Ammon's horn (tissue), 1 donor: ENCODE measurements around the gene ZNRF3.
A peak's percentile ranks its signal among the peaks of the same experiment; 100 is the strongest.

Experiments
- DNase-seq: peaks from one replicate; pipeline ENCODE4 v3.0.0-alpha.2; 2016; ENCODE audit warnings: low spot score

Gene ZNRF3

DNA sequence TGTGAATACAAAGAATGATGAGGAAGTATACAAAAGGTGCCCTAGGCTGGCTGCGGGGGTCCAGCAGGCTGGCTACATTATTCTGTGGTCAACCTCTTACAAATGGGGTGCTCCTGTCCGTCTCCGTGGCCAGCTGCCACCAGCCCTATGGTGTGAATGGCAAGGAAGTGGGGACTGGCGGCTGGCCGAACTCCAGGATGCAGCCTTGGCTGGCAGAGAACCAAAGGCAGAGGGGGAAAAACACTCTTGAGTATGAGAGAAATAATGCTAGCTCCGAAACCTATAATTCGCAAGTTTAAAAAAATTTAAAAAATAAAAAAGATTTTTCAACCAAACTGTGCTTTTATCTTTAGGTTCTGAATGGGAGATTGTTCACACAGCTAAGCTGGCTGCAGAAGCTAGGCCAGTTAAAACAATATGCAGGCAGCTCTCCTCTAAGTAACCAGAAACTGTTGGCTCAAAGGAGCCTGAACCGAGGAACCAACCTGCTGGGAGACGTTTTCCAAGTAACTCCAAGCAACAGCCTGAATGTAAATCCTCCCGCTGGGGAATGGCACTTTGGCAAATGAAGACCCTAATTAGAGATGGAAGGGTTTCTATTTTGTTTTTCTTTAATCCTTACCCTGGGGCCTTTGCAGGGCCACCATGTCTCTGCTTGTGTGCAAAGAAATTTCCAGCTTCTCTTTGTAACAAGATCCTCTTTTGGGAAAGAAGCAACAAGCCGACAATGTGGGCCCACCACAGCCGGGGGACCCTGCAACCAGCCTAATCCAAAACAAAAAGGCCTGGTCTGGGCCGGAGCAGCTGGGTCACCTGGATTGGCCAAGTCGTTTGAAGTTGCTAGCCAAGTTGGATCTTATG, 128.1 kb downstream of the ZNRF3 start:
- DNase-seq: peak; percentile 72

DNA sequence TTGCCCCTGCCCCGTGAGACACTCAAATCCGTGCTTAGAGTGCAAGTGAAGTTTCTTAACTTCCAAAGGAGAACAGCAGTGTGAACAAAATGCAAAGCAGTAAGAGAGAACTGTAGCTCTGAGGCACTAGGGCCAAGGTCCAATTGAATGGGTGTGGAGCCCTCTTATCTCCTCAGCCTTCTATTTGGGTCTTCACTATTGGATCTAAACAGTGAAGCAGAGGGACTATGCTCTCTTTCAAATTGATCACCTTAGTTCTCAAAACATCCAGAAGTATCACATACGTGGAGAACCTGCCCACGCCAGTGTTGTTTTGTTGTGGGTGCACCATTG, 128.7 kb downstream of the ZNRF3 start:
- DNase-seq: no peak

DNA sequence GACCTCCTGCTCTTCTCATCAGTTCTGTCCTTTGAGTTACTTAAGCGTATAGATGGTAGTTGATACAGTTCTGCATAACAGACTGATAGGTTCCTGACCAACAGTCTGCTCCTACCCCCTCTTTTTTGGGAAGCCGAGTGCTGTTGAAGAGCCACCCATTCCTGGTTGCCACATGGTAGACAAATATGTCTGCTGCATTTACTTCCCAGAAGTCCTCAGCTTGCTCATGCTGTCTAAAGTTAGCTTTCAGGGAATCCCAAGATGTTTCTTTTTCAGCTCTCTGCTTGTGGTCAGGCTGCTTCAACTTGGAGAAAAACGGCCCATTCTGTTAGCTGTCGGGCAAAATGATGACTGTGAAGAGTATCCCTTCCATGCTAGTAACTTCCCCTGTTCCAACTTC, 129.6 kb downstream of the ZNRF3 start:
- no peak for DNase-seq

DNA sequence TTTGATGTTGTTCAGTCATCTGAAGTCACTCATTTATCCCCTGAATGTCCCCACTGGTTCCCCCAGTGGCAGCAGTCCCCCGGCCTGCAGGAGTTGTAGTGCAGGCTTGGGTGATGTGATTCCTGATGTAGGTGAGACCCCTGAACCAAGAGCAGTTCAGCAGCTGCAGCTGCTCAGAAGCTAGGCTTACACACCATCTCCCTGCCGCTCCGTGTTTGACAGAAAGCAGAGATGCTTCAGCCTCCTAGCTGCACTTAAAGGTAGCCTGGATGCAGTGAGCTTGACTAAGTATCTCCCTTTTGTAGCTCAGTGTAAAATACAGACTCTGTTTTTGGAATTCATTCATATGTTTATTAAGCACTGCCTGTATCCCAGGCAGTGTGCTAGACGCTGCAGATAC, 130.9 kb downstream of the ZNRF3 start:
- DNase-seq: no peak

DNA sequence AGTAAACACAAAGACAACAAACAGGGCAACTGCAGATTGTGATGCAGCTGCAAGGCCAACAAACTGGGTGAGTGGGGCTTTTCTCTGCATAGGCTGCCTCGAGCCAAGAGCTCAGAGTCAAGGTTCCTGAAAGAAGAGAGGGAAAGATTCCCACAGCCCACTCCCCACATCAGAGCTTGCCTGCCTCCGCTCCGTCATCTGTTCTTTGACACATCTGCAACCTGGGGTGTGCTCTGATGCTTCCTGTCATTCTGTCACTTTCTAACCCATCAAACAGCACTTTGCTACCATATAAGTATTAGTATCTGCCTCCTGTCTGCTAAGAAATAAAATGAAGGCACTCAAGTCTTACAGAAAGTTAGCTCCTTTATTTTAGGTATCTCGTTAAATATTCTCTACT, 131.4 kb downstream of the ZNRF3 start:
- DNase-seq: no peak

DNA sequence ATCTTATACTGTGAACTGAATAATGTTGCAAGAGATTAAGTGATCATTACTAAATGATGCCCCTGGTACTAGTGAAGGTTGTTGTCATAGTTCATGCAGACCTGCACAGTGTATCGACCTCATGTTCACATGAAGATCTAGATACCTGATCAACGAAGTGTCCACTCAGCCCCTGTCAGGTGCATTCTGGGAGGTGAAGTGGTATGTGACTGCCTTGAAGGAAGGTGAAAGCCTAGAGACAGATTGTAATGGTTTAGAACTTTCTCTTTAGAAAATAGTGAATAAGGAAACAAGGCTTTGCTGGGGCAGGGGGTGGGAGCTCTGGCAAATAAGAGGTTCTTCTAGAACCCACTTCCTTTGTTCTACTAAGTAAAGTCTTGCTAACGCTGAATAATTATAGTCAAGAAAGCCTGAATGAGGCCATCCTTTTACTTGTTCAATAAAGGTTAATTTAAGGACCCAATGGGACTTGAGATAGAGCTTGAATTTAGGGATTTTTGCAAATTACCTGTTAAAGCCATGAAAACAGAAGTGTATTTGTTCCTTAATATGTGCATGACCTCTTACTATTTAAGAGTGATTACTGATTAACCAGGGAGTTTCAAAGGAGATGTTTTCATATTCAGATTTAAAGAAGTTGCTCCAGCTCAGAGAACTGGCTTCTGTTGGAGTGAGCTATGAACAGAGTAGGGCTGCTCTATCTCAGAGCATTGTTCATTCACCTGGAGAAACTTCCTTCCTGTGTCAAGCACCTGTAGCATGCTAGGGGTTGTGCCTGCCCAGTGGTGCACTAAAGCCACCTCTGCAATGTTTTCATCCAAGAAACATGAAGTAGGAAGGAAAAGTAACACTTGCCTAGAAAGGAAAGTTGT, 132.9 kb downstream of the ZNRF3 start:
- no peak for DNase-seq

DNA sequence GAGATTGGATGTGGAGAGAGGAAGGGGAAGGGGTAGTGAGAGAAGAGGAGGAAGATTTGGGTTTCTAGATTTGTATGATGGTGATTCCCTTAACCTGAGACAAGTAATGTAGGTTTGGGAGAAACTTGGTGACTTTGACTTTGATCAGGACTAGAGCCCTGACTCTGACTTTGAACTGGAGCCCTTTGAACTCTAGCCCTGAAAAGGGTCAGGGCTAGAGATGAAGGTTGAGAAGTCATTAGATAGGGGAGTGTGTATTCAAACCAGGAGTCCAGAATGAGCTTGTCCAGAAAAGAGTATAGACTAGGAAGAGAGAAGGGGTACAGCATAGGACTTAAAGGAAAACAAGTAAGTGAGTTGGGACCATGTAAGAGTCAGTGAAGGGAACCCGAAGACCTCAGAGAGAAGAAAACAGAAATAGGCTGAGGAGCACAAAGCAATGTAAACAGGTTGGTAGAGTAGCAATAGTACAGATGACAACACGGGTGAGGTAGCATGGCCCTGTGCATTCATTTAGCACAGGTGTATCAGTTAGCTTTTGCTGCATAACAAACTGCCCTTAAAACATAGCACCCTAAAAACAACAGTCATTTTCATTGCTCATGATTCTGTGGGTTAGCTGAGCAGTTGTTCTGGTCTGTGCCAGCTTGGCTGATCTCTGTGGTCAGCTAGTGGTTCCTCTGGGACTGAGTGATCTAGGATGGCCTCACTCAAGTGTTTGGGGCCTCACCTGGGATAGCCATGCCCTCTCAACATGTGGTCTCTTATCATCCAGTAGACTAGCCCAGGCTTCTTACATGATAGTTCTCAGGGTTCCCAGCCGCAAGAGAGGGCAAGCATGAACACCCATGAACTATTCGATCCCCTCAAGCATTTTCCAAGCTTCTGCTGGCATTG, 135.2 kb downstream of the ZNRF3 start:
- DNase-seq: no peak

DNA sequence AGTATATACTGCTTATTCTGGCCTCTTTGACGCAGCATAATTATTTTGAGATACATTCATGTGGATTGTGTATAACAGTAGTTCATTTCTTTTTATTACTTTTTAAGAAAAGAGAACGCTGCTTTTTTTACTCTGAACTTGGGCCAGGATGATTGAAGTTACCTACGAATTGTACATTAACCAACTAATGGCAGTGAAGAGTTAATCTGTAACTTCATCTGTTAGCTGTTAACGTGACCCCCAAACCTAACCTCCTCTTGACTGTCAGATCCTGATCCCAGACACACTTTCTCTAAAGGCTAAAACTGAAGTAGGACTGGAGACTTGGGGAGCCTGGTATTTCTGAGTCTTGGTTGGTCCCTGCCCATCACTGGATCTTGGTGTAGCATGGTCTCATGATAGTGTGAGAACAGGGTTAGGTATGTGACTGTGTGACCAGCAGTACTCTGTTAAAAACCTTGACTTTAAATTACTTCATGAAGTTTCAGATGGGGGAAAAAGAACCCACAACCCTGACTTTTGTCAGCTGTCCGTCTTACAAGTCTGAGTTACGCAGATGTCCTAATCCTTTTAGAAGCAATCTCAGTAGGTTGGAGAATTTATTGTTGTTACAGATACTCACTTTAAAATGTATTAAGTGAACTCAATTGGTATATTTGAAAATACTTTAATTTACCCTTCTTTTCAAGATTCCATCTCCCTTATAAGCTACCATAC, 138.9 kb downstream of the ZNRF3 start:
- DNase-seq: no peak

DNA sequence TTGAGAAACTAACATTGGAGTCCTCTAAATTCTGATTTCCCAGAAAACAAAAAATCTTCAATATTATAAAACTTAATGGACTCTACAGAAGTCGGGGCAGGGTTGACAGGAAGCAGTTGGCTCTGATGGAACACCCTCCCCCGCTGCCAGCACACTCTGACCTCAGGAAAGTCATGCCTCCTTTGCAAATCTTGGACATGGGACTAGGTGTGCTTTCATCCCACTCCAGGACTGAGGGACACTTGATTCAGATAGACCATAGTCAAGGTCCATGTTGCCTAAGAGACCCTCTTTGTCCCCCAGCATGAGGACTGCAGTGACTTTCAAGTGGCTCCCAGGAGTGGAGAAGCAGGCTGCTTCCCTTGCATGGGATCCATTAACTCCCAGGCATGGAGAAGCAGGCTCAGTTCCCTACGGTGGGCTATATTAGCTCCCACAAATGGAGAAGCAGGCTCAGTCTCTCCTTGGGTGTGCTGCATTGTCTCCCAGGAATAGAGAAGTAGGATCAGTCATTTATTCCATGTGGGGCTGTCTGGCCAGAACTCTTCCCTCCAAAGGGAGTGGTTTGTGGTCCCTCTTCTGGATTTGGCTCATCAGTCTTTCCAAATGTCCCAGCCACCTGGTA, 139.9 kb downstream of the ZNRF3 start:
- DNase-seq: no peak

DNA sequence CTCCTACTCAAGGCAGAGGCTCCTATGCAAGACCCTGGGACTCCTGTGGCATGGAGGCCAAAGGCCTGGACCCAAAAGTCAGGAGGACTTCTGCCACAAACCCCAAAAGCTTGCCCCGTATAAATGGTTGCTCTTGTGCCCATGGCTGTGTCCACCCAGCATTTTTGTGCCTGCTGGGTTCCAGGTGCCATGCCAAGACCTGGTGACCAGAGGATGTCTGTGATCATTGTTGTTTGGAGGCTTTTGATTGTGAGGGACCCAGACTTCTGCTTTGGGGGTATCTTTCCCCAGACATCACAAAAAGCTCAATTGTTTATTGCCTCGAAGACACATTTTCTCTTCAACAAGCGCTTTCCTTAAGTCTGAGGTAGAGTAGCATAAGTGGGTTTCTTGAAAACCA, 143.2 kb downstream of the ZNRF3 start:
- no peak for DNase-seq

DNA sequence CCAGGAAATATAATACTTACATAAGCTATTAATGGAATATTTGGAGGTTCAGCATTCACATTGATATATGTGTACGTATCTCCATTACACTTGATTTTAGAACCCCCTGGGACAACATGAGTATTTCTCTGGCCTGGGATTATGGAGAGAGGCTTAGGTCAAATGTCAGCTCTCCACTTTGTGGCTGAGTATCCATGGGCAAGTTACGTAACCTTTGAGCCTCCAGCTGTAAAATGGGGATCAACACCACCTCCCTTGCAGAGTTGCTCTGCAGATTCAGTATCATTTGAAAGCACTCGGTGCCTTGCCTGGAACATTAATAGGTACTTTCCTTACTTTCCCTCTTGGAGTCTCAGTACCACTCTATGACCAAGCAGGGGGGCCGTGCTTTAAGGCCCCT, 145.1 kb downstream of the ZNRF3 start:
- DNase-seq: no peak

DNA sequence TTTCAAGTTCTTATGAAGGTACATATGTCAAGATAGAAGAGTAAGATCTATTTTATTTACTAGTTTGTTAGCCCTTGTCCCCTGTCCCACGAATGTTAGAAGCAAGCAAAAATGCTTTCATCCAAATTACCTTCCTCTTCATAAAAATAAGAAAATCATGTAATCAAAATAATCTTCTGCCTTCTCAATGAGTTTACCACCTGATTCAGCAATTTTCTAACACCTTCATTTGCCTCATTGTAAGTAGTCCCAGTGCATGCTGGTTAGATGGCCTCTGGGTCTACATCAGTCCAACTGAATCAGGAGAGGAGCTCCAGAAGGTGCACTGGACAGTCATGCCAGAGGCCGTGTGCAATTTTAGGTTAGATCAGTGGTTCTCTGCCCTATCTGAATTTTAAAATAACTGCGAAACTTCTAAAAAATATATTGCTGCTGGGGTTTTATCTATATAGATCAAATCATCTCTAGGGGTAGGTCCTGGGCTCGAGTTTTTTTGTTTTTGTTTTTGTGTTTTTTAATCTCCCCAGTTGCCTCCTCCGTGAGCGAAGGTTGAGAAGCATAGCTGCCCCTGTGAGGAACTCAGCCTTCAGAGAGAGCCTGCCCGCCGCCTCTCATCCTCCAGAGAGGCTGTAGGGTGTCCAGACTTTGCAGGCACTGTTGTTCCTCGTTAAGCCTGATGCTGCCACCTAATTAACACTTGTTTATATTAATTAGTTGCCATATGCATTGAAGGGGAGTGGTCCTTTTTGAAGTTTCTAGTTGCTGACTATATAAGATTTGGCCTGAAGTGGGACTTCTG, 146.0 kb downstream of the ZNRF3 start:
- no peak for DNase-seq

DNA sequence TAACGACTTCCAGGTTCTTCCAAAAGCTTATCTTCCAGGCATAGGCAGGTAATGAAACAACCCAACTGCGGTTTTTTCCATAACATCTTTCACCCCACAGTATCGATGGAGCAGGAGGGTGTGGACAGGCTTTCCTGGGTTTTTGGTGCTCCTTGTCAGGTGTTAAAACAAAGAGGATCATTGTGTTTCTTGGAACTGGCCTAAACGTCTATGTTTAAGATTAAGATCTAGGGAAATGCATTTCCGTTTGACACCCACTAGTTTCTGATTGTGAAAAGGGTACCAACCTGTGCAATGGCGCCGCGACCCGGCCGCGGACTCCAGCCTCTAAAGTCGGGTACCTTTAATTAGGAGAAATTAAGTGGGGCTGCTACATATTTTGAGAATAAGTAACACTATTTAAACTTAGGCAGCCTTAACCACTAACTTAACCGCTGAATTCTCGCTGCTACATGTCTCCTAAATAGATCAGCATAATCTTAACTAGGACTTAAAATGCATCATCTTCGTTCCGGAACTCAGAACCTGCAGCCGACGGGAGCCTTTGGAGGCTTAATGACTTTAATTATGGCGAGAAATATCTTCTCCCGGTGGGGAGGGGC, 146.7 kb downstream of the ZNRF3 start:
- DNase-seq: no peak

DNA sequence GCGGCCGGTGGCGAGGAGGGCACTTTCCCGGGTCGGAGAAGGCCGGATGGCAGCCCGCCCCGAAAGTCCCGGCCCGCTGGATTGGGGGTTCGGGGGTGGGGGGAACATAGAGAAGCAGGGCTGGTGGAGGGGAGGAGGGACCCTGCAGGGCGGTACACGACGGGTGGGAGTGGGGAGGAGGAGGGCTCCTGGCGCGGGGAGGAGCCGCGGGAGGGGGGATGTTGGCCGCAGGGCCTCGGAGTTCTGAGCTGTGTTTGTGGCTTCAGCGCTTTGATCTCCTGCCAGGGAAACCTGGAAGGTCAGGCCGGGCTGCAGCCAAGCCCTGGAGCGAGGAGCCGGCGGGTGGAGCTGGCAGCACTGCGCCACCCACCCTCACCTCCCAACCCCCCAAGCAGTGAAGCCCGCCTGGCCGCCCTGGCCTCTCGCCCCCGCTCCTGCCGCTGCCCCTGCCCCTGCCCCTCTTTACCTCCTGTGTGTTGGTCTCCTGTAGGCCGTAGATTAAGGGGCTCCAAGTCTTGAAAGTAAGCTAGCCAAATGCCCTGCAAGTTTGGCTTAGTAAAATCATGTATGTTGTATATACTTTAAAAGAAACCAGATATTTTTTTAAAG, 147.3 kb downstream of the ZNRF3 start:
- DNase-seq: peak; percentile 60

DNA sequence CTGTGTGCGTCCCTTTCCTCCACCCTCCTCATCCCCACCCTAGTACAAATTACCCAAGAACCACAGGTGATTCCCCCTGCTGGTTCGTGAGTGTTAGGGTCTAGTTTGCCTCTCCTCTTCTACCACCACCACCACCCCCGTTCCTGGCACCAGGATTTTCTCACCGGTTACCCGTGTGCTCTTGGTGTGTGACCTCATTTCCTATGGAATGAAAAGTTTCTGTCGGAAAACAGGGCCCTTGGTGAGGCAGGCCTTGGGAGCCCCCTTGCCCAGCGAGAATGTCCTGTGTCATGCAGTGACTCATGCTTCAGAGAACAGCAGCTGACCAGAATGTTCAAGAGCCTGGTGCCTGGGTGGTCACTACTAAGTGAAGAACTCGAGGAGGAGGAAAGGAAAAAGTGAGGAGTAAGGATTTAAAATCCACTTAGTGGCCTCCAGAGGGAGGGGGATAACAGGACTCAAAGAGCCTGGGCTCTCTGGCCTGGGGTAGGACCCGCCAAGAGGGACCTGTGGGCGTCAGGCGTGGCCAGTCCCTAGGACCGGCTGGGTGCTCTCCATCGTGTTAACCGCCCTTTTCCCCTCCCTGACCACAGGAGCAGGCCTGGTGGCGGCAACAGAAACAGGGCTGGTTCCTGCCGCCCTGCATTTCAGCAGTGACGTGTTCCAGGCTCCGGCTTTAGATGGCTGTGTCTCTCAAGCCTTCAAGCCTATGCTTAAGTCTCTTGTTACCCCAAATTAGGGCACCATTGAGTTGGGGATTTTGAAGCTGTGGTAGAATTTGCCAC, 148.0 kb downstream of the ZNRF3 start:
- DNase-seq: peak; percentile 37

DNA sequence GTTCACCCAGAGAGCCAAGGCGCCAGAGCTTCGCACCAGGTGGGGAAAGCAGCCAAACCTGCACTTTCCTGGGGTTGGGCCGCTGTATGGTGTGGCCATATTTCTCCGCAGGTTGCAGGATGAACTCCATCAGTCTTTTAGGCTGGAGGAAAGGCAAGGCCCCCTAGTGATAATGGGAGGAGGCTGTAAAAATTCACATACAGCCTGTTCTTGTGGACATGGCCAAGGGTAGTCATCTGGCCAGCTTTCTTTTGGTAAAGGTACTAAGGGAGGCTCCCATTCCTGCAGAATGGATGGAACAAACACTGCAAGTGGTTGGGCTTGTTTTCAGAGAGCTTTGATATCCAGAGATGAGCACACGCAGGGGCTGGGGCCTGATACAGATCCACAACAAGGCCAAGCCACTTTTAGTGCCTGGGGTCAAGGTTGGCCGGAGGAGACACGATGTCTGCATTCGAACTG, 148.7 kb downstream of the ZNRF3 start:
- no peak for DNase-seq

DNA sequence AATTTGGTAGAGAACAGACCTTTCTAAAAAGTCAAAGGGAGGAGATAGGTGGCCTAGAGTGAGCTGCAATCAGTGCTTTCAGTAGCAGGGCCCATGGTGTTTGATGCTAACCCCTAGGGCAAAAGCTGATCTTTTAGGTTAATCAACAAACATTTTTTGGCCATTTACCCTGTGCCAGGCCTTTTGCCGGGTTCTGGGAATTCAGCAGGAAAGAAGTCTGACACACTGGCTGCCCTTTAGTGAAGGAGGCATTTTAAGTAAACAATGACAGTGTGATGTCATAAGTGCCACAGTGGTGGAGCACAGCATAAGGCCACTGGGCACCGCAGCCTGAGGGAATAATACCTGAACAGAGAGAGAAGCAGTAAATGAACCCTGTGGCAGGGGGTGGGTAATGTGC, 149.2 kb downstream of the ZNRF3 start:
- no peak for DNase-seq

DNA sequence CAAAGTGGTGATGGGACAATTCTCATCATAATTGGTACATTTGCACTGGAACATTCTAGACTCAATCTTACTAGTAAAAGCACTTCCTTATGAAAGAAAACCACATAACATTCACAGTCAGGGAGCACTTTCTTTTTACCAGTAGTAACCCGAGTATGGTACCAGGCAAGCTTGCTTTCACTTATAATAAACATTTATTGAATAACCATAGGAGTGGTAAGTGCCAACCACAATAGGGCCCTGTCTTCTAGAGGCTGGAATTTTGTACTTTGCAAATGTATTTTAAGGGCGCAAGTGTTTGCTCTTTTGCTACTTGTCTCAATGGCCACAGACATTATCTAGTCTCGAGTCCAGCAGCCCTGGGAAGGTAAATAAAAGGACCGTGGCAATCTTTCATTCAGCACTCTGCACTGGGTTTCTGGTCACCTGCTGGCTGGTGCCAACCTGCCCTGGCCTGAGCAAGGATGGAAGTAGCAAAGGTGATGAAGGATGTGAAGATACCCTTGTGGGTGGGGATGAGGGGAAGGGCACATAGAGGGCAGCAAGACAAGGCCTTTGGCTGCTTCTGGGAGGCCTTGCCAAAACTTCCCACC, 154.1 kb downstream of the ZNRF3 start:
- no peak for DNase-seq
